NCI-H2107 treated with DMSO at 0.1 percent for 48 hours (cell line): Measurements from ENCODE around the gene IZUMO2.
"Not testable (repeated sequence)": the region's sequence is repeated elsewhere in the genome, so short reads cannot be mapped to it uniquely, and the experiment has no call there.

Source experiments
- DNase-seq: peaks from one replicate; lab custom pipeline; 2025; ENCODE audit not compliant: unreplicated experiment; lab: John Stamatoyannopoulos, UW

The IZUMO2 gene

GRCh38 chr19:50187937-50188336 is 24.9 kb upstream of the IZUMO2 start:
- no peak for DNase-seq

GRCh38 chr19:50184196-50184595 is 21.1 kb upstream of the IZUMO2 start:
- no peak for DNase-seq

- DNase-seq = no peak
These were observed 18.0 kb upstream of the IZUMO2 start for GRCh38 chr19:50181121-50181520.

GRCh38 chr19:50178859-50179537 is 15.9 kb upstream of the IZUMO2 start:
- no peak for DNase-seq

GRCh38 chr19:50178320-50178719 is 15.2 kb upstream of the IZUMO2 start:
- DNase-seq = no peak

- DNase-seq = no peak
These were observed 13.7 kb upstream of the IZUMO2 start for GRCh38 chr19:50176775-50177174.

GRCh38 chr19:50175924-50176323 is 12.8 kb upstream of the IZUMO2 start:
- DNase-seq = no peak

- no peak for DNase-seq
These were observed 11.2 kb upstream of the IZUMO2 start for GRCh38 chr19:50174100-50174793.

GRCh38 chr19:50173127-50173526 is 10.0 kb upstream of the IZUMO2 start:
- no peak for DNase-seq

GRCh38 chr19:50172726-50173125 is 9.6 kb upstream of the IZUMO2 start:
- no peak for DNase-seq

- no peak for DNase-seq
These were observed 8.7 kb upstream of the IZUMO2 start for GRCh38 chr19:50171752-50172151.

- DNase-seq = no peak
These were observed 4.2 kb upstream of the IZUMO2 start for GRCh38 chr19:50167314-50167721.

- no peak for DNase-seq
These were observed 4.0 kb downstream of the IZUMO2 start for GRCh38 chr19:50159078-50159477.

- no peak for DNase-seq
These were observed 4.5 kb downstream of the IZUMO2 start for GRCh38 chr19:50158577-50158976.

GRCh38 chr19:50155520-50156109 is 7.5 kb downstream of the IZUMO2 start:
- DNase-seq = no peak

GRCh38 chr19:50154529-50154928 is 8.6 kb downstream of the IZUMO2 start:
- DNase-seq = no peak

- no peak for DNase-seq
These were observed 10.5 kb downstream of the IZUMO2 start for GRCh38 chr19:50152578-50152977.

- no peak for DNase-seq
These were observed 14.6 kb downstream of the IZUMO2 start for GRCh38 chr19:50148528-50148927.

GRCh38 chr19:50147462-50148423 is 15.3 kb downstream of the IZUMO2 start:
- DNase-seq = peak; percentile 33

GRCh38 chr19:50141921-50142320 is 21.2 kb downstream of the IZUMO2 start:
- DNase-seq = not testable (repeated sequence)
